SKM-1 (cell line): ENCODE measurements around the gene GRIN1.

Experiments used
- DNase-seq: peaks from one replicate; lab custom pipeline; 2025; ENCODE audit not compliant: unreplicated experiment; lab: John Stamatoyannopoulos, UW

GRIN1 gene

DNA sequence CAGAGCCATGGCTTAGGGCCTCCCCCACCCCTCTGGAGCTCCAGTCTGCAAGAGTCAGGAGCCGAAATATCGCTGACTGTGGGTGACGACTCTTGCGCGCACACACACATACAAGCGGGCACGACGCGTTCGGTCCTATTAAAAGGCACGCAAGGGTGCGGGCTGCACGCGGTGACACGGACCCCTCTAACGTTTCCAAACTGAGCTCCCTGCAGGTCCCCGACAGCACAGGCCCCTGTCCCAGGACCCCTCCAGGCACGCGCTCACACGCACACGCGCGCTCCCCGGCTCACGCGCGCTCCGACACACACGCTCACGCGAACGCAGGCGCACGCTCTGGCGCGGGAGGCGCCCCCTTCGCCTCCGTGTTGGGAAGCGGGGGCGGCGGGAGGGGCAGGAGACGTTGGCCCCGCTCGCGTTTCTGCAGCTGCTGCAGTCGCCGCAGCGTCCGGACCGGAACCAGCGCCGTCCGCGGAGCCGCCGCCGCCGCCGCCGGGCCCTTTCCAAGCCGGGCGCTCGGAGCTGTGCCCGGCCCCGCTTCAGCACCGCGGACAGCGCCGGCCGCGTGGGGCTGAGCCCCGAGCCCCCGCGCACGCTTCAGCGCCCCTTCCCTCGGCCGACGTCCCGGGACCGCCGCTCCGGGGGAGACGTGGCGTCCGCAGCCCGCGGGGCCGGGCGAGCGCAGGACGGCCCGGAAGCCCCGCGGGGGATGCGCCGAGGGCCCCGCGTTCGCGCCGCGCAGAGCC is at the start of gene GRIN1:
Gene GRIN1, plus strand, starts transcription at position 433 of the 746 bp plus-strand sequence. CDS start 333 bp downstream, outside the sequence.
- no peak for DNase-seq

DNA sequence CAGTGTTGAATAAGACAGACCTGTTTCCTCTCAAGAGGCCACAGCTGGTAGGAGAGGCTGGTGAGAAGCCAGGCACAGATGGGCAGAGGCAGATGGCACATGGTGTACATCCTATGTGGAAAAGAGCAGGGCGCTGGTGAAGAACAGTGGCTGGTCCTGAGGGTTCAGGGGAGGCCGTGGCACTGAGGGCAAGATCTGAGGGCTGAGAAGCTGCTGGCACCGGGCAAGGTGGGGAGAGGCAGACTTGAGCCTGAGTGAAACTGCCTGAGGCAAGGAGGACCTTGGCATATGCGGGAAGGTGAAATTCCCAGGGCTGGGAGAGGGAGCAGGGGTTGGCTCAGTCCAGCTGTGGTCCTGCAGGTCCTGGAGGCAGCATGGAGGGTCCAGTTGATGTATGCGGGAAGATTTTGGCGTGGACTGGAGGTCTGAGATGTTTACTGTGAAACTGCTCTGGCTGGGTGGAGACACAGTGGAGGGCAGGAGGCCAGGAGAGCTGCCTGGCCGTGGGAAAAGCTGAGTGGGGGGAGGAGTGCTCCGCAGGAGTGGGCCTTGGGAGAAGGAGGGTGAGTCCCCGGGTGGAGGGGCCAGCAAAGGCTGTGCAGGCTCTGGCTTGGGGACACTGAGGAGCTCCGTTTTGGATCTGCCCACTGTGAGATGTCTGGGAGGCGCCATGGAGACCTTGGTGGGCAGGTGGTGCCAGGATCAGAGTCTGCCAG is 49.6 kb upstream of the GRIN1 start:
- no peak for DNase-seq

DNA sequence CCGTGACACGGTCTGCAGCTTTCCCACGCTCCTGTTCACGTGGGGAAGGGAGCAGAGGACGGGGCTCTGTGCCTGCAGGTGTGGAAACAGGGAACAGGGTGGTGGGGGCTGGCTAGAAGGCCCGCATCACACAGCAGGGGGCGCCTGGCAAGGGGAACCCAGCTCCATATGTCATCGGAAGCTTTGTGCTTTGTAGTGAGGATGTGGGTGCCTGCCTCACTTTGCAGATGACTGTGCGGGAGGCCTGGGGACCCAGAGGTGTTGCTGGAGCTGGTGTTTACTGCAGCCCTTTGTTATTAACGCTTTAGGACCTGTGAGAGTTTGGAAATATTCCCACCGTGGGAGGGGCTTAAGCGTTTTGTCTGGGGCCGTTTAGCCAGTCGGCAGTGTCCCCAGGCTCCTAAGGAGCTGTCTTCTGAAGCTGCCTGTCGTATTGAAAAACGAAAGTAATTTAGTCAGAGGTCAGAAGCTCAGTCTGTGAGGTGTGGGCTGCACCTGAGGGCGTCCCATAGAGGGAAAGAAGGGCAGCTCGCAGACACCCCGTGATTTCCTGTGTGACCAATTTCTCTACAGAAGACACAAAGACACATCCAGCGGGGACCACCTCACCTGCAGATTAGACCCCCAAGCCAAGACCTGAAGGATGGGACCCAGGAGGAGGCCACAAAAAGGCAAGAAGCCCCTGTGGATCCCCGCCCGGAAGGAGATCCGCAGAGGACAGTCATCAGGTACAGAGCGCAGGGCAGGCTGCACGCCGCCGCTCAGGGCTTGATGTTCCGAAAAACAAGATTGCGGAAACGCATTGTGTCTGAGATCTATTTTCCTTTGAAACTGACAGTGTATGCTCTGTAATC is 43.1 kb upstream of the GRIN1 start:
- no peak for DNase-seq

DNA sequence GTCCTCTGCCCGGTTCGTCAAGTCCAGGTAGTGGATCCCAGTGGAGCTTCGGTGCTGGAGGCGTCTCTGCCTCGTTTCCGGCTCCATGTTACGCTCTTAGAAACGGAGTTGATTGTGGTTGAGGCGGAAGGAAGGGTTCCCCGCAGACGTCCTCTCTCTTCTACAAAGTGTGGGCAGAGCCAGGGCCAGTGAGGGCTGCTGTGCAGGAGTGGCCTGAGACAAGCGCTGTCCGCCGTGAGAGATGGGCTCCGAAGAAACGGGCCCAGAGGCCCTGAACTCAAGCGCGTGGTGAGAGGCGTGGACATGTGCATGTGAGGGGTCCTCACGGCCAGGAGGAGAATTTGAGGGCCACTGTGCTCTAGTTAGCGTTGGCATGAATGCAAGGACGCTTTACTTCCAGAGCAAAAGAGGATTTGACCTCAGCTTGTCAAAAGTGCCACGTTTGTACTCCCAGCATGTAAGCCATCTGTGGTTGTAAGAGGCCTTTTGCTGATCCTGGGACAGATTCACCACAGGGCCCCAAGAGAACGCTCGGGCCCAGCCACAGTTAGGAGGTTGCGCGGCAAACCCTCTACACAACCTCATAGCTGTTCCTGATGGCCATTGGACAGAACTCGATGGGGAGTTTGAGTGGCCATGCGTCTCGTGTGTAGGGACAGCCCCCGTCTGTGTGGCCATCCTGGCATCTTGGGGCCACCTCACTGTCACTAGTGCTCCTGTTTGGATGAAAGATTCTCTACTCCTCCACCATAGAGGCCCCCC is 42.0 kb upstream of the GRIN1 start:
- no peak for DNase-seq

DNA sequence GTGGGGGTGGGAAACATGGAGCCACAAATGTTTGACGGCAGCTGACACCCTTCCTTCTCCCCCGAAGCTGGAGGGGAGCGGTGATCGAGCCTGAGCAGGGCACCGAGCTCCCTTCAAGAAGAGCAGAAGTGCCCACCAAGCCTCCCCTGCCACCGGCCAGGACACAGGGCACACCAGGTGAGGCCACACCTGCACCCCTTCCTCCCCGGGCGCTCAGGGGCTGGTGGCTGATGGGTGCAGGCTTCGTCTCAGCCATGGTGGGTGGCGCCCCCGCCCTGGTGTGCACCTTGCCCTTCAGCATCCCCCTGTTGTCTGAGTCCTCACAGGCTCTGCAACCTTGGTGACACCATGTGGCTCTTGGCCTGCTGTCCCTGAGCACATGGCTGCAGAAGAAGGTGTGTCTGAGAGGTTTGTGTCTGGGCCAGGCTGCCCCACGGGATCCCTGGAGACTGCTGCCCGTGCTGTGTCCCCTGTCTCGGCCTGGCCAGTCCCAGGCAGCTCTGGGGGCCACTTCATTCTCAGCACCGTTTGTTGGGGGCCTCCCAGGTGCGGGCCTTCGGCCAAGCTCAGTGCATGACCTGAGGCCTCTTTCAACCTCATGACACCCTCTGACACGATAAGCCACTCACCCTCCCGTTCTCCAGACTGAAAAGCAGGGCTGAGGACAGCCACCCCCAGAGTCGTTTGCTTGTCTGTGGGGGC is 41.0 kb upstream of the GRIN1 start:
- DNase-seq = no peak

DNA sequence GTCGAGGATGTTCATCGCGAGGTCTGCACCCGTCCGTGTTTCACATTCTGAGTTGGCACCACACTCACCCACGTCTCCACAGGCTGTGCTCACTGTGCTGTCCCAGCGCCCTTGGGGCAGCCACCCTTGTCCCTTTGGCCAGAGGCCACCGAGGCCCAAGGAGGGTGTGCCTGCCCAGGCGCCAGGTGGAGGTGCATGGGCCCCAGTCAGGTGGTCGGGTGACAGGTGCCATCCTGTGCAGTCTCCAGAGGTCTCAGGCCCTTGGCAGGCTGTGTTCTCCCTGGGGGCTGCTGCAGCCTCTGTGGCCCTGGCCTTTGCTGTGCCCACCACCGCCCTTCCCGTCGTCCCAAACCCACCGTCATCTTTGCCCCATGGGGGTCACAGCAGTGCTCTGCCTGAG is 39.7 kb upstream of the GRIN1 start:
- DNase-seq = no peak

DNA sequence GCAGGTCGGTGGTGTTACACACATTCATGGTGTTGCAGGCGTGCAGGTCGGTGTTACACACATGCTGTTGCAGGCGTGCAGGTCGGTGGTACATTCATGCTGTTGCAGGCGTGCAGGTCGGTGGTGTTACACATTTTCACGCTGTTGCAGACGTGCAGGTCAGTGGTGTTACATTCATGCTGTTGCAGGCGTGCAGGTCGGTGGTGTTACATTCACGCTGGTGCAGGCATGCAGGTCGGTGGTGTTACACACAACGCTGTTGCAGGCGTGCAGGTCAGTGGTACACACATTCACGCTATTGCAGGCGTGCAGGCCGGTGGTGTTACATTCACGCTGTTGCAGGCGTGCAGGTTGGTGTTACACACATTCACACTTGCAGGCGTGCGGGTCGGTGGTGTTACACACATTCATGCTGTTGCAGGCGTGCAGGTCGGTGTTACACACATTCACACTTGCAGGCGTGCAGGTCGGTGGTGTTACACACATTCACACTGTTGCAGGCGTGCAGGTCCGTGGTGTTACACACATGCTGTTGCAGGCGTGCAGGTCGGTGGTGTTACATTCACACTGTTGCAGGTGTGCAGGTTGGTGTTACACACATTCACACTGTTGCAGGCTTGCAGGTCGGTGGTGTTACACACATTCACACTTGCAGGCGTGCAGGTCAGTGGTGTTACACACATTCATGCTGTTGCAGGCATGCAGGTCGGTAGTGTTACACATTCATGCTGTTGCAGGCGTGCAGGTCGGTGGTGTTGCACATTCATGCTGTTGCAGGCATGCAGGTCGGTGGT is 35.6 kb upstream of the GRIN1 start:
- no peak for DNase-seq

DNA sequence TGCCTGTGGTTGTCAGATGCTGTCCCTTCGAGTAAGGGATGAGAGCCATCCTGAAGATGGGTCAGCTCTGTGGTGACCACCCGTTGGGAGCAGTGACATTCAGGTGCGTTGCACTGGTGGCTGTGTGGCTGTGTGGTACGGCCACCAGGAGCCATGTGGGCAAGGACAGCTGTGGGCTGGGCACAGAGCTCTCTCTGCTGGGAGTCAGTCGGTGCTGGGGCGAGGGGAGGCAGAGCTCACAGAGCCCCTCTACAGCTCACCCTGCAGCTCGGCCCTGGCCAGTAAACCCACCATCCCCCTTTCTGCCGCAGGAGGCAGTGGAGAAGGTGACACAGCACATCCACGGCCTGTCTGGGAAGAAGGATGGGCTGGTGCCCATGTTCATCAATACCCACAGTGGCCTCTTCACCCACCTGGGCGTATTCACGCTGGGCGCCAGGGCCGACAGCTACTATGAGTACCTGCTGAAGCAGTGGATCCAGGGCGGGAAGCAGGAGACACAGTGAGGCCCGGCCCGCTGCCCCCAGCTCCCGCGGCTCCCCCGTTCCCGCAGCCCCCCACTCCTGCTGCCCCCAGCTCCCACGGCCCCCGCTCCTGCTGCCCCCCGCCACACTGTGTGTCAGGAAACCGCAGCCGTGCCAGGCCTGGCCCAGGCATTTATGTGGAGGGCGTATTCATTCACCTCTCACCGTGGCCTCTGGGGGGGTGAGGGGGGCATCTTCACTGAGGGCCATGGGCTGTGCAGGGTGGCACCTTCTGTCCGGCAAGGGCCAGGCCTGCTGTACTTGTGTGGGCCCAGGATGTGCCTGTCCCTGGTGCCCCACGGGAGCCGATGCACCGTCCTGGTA is 32.9 kb upstream of the GRIN1 start:
- DNase-seq = no peak

DNA sequence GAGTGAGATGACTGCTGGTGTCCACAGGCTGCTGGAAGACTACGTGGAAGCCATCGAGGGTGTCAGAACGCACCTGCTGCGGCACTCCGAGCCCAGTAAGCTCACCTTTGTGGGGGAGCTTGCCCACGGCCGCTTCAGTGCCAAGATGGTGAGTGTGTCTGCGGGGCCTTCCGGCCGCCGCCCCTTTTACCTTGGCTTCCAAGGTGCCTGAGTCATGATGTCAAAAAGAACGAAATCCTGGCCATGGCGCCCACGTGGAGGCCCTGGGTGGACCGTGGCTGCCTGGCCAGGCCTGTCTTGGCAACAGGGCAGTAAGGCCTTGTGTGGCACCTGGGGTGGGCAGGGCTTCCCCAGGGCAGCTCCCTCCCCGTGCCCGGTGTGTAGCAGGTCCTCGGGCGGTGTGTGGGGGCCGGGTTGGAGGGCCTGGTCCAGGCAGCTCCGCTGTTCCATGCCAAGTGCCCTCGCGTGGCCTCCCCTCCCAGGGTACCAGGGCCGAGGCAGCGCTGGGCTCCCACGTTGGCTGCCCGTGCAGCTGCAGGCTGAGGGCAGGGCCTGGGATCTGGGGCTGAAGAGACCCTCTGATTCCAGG is 32.2 kb upstream of the GRIN1 start:
- DNase-seq = no peak

DNA sequence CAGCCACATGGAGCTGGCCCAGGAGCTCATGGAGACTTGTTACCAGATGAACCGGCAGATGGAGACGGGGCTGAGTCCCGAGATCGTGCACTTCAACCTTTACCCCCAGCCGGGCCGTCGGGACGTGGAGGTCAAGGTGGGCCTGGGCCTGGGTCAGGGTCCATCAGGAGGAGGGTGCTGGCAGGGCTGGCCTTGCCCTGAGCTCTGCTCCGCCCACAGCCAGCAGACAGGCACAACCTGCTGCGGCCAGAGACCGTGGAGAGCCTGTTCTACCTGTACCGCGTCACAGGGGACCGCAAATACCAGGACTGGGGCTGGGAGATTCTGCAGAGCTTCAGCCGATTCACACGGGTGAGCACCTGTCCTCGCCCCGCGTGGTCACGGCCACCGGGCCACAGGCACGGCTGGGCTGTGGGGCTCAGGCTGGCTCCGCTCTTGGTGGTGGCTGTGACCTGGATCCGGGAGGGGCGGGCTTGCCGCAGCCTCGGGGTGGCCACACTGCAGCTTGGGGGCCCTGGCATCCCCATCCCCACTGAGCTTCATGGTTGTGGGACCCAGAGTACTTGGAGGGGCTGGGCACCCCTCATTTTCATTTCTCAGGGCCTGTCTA is 31.5 kb upstream of the GRIN1 start:
- no peak for DNase-seq

DNA sequence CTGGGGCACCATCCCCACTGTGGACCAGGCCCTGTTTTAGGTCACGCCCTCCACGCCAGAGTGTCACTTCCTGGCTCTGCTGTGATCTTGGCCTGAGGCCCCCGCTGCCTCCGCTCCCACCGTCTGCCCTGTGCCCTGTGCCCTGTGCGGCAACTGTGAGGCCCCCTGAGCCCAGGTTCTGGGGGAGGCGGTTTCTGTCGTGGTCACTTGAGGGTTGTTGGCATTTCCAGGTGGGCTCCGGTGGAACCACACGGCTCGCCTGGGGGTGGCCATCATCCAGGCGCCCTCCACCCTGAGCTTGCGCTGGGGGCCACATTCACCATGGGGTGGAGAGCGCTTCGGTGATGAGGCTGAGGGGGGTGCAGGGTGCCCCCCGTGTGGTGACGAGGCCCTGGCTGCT is 31.0 kb upstream of the GRIN1 start:
- no peak for DNase-seq

DNA sequence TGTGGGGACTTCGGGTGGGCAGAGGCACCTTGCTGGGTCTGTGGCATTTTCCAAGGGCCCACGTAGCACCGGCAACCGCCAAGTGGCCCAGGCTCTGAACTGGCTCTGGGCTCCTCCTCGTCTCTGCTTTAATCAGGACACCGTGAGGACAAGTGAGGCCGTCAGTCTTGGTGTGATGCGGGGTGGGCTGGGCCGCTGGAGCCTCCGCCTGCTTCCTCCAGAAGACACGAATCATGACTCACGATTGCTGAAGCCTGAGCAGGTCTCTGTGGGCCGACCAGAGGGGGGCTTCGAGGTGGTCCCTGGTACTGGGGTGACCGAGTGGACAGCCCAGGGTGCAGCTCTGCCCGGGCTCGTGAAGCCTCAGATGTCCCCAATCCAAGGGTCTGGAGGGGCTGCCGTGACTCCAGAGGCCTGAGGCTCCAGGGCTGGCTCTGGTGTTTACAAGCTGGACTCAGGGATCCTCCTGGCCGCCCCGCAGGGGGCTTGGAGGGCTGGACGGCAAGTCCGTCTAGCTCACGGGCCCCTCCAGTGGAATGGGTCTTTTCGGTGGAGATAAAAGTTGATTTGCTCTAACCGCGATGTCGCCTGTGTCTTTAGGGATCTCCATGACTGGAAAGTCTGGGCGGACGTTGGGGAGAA is 30.2 kb upstream of the GRIN1 start:
- DNase-seq = no peak

DNA sequence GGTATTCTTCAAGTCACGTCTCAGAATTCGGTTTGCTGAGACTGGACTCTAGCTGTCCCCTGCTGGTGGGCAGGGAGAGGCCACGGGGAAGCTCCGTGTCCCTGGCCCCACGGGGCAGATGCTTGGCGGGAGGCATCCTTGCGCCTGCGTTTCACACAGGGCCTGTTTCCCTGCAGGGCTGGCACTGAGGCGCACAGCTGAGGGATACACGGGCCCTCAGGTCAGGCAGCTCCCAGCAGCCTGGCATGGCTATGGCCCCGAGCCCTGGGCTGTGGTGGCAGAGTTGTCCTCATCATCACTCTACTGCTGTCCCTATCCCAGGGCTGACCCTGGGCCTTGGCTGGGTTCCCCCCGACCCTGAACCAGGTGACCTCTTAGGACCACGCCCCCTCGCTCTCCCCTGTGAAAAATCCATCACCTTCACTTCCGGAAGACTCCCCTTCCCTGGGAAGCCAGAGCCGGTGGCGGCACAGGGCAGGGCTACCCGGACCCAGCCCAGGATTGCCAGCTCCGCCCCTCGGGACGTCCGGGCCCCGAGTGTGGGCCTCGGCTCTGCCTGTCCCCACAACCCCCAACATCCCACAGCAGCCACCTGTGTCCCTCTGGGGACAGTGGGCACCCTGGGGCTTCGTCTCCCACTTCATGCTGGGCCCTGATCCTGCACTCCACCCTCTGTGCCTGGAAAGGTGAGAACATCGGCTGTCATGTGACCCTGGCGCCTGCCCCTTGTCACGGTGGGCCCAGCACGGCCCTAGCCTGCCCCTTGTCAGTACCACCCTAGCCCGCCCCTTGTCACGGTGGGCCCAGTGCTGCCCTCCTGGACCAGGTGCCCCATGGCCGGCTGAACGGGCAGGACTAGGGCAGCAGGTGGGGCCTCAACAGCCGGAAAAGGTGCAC is 29.5 kb upstream of the GRIN1 start:
- DNase-seq = no peak

DNA sequence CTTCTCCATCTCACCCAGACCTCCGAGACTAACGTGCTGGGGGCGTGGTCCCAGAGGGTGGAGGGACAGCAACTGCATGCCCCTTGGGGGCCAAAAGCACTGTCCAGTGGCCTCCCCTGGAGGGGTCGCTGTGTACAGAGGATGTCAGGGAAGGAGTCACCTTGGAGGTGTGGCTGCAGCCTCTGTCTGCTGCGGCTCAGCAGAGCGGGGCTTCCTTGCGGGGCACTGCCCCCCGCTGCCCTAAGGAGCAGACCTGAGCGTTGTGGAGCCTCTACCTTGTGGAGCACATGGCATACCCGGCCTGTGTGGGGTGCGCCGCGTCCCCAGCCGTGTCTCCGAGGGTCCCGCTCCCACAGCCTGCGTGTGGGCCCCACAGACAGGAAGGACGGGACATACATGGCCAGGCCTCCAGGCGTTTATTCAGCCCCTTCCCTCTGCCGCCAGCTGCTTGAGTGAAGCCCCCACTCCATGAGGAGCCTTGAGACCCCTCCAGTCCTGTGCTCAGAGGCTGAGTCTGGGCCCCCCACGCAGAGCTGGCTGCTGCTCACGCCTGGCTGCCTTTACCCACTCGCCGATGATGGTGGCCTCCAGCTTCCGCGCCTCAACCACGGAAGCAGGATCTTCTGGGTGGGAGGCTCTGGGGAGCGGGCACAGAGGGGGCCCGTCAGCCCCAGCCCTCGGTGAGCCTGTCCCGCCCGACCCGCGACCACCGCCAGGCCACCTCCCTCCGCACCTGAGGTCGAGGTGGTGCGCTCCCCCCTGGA is 28.6 kb upstream of the GRIN1 start:
- DNase-seq = no peak

DNA sequence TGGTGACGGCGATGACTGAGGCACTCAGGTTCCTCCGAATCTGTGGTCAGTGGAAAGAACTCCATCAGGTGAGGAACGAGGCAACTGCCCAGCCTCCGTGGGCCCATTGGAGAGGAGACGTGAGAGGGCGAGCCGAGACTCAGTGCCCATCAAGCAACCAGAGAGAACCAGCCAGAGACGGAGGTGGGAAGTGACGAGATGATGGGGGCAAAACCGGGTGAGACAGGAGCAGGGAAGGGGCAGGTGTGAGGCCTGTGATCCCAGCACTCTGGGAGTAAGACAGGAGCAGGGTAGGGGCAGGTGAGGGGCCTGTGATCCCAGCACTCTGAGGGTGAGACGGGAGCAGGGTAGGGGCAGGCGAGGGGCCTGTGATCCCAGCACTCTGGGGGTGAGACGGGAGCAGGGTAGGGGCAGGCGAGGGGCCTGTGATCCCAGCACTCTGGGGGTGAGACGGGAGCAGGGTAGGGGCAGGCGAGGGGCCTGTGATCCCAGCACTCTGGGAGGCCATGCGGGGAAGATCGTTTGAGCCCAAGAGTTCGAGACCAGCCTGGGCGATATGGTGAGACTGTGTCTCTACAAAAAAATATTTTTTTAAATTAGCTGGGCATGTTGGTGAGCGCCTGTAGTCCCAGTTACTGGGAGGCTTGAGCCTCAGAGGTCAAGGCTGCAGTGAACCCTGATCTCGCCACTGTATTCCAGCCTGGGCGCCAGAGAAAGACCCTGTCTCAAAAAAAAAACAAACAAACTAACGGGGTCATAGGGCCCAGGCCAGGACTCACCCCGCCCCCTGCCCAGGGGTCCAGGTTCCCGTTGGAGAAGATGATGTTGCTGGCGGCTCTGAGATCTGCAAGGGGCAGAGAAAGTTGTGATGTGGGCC is 27.8 kb upstream of the GRIN1 start:
- no peak for DNase-seq
